ENCODE results near the gene OASL. TPM values are rescaled to one million over a fixed set of nuclear protein-coding genes. Genes with fewer than 3 reads are reported as not detected.

OASL gene
- total RNA-seq, 1 donor from 2014 or later: 0.19 TPM

GRCh38 chr12:121030576-121031212, 8.4 kb downstream of the OASL start:
- Mint-ChIP-seq H3K27ac (no peak overlapping the region), H3K27me3 (peaks cover 3% of the 10 kb centered on the region), H3K36me3 (no peaks in the 10 kb centered on the region), H3K4me3 (no peak overlapping the region), H3K9me3 (no peaks in the 10 kb centered on the region), H3K4me1 (ENCODE audit: unreplicated experiment) (no peaks in the 10 kb centered on the region)
- no peak for TF ChIP-seq CTCF (conservative IDR thresholded peaks at IDR 0.05)
- DNase-seq (ENCODE audit: extremely low spot score, unreplicated experiment): no peak

GRCh38 chr12:121026274-121027045, 12.6 kb downstream of the OASL start:
- H3K4me3 Mint-ChIP-seq: no peak overlapping the region
- H3K27ac Mint-ChIP-seq: peak overlapping the region; percentile 72
- no peak for DNase-seq (ENCODE audit: extremely low spot score, unreplicated experiment)
- peak; percentile 26 for TF ChIP-seq CTCF (conservative IDR thresholded peaks at IDR 0.05)
- H3K27me3 Mint-ChIP-seq: peaks cover 3% of the 10 kb centered on the region
- peaks cover 3% of the 10 kb centered on the region for H3K4me1 Mint-ChIP-seq (ENCODE audit: unreplicated experiment)
- H3K36me3 Mint-ChIP-seq: no peaks in the 10 kb centered on the region
- no peaks in the 10 kb centered on the region for H3K9me3 Mint-ChIP-seq

- TF ChIP-seq CTCF (conservative IDR thresholded peaks at IDR 0.05): no peak
- Mint-ChIP-seq H3K36me3 (no peaks in the 10 kb centered on the region), H3K27ac (peak overlapping the region; percentile 72), H3K4me3 (no peak overlapping the region), H3K4me1 (ENCODE audit: unreplicated experiment) (peaks cover 3% of the 10 kb centered on the region), H3K9me3 (no peaks in the 10 kb centered on the region), H3K27me3 (peaks cover 6% of the 10 kb centered on the region)
- DNase-seq (ENCODE audit: extremely low spot score, unreplicated experiment): no peak
Observed at GRCh38 chr12:121025442-121026226, 13.4 kb downstream of the OASL start.

- no peak overlapping the region for H3K27ac Mint-ChIP-seq
- peaks cover 6% of the 10 kb centered on the region for H3K27me3 Mint-ChIP-seq
- H3K4me1 Mint-ChIP-seq (ENCODE audit: unreplicated experiment): peaks cover 3% of the 10 kb centered on the region
- no peaks in the 10 kb centered on the region for H3K36me3 Mint-ChIP-seq
- no peaks in the 10 kb centered on the region for H3K9me3 Mint-ChIP-seq
- no peak for TF ChIP-seq CTCF (conservative IDR thresholded peaks at IDR 0.05)
- no peak overlapping the region for H3K4me3 Mint-ChIP-seq
- DNase-seq (ENCODE audit: extremely low spot score, unreplicated experiment): no peak
Observed at GRCh38 chr12:121023799-121024198, 15.2 kb downstream of the OASL start.

GRCh38 chr12:121022713-121023112, 16.3 kb downstream of the OASL start:
- H3K4me3 Mint-ChIP-seq: no peak overlapping the region
- no peak for TF ChIP-seq CTCF (conservative IDR thresholded peaks at IDR 0.05)
- H3K27me3 Mint-ChIP-seq: peaks cover 6% of the 10 kb centered on the region
- H3K36me3 Mint-ChIP-seq: no peaks in the 10 kb centered on the region
- no peaks in the 10 kb centered on the region for H3K9me3 Mint-ChIP-seq
- H3K27ac Mint-ChIP-seq: no peak overlapping the region
- DNase-seq (ENCODE audit: extremely low spot score, unreplicated experiment): no peak
- peaks cover 3% of the 10 kb centered on the region for H3K4me1 Mint-ChIP-seq (ENCODE audit: unreplicated experiment)

Measured in type B pancreatic cell (in vitro differentiated cells).